Liver (tissue), 9 donors: ENCODE results near the gene ANKRD13B. TPM values are rescaled to one million over a fixed set of nuclear protein-coding genes. Genes with fewer than 3 reads are reported as not detected.

Experiments used
- DNase-seq: peaks from one replicate; pipeline ENCODE4 v3.0.0-alpha.2; 2017; ENCODE audit warnings: low spot score
- H3K27ac ChIP-seq, 2 donors: one replicate each; pipeline ENCODE4 v1.7.0; 2013; ENCODE audit warnings: inconsistent platforms in 2 of 2, low read length in 2 of 2, control low read depth in 1 of 2, low read depth in 1 of 2, mild to moderate bottlenecking in 1 of 2
- H3K27me3 ChIP-seq, 4 donors: one replicate each; pipeline versions ENCODE4 v1.6.1 to v1.7.0; 2013; ENCODE audit warnings: low read length in 3 of 4, inconsistent platforms in 1 of 4, mild to moderate bottlenecking in 1 of 4, moderate library complexity in 1 of 4; ENCODE audit not compliant: control insufficient read depth in 4 of 4, insufficient read depth in 4 of 4
- H3K36me3 ChIP-seq, 4 donors: one replicate each; pipeline versions ENCODE4 v1.6.1 to v1.7.0; 2013; ENCODE audit warnings: low read length in 3 of 4, mild to moderate bottlenecking in 3 of 4, low read depth in 1 of 4, moderate library complexity in 1 of 4; ENCODE audit not compliant: control insufficient read depth in 4 of 4, insufficient read depth in 3 of 4
- H3K4me1 ChIP-seq, 4 donors: one replicate each; pipeline versions ENCODE4 v1.6.1 to v1.7.0; 2013; ENCODE audit warnings: low read length in 3 of 4, mild to moderate bottlenecking in 3 of 4, moderate library complexity in 1 of 4; ENCODE audit not compliant: control insufficient read depth in 4 of 4, insufficient read depth in 4 of 4
- H3K4me3 ChIP-seq, 3 donors: one replicate each; pipeline versions ENCODE4 v1.6.1 to v1.7.0; 2013; ENCODE audit warnings: low read length in 3 of 3, control low read depth in 1 of 3, low read depth in 1 of 3, mild to moderate bottlenecking in 1 of 3
- H3K9ac ChIP-seq, 2 donors: one replicate each; pipeline ENCODE4 v1.7.0; 2013; ENCODE audit warnings: low read length in 2 of 2, mild to moderate bottlenecking in 2 of 2, moderate library complexity in 2 of 2, control low read depth in 1 of 2, low read depth in 1 of 2
- H3K9me3 ChIP-seq, 4 donors: one replicate each; pipeline versions ENCODE4 v1.6.1 to v1.7.0; 2013; ENCODE audit warnings: low read length in 3 of 4; ENCODE audit not compliant: control insufficient read depth in 4 of 4
- ATF3 ChIP-seq: IDR thresholded peaks from 2 replicates; pipeline ENCODE4 v1.6.1; 2016; ENCODE audit warnings: antibody characterized with exemption
- CTCF ChIP-seq: fragments of 150-350 bp; IDR thresholded peaks from 2 replicates; pipeline ENCODE4 v1.5.1; 2017; ENCODE audit warnings: improper control_type of control experiment, low read depth, low read length; ENCODE audit not compliant: missing input control
- EGR1 ChIP-seq, 2 donors: IDR thresholded peaks; 2 replicates each; pipeline ENCODE4 v1.6.1; 2016 to 2018; ENCODE audit warnings: antibody characterized with exemption in 2 of 2, low read depth in 2 of 2
- FOXA1 ChIP-seq: IDR thresholded peaks from 2 replicates; pipeline ENCODE4 v1.6.1; 2016; ENCODE audit warnings: antibody characterized with exemption
- FOXA2 ChIP-seq: IDR thresholded peaks from 2 replicates; pipeline ENCODE4 v1.6.1; 2016; ENCODE audit warnings: antibody characterized with exemption
- GABPA ChIP-seq, 2 donors: IDR thresholded peaks in 1 of 2; conservative IDR thresholded peaks in 1 of 2; 2 replicates each; pipeline ENCODE4 v1.6.1; 2016; ENCODE audit warnings: antibody characterized with exemption in 2 of 2, mild to moderate bottlenecking in 1 of 2, moderate library complexity in 1 of 2
- HNF4A ChIP-seq, 2 donors: conservative IDR thresholded peaks; 2 replicates each; pipeline ENCODE4 v1.6.1; 2016; ENCODE audit warnings: antibody characterized with exemption in 2 of 2, mild to moderate bottlenecking in 2 of 2
- HNF4G ChIP-seq: IDR thresholded peaks from 2 replicates; pipeline ENCODE4 v1.6.1; 2016; ENCODE audit warnings: antibody characterized with exemption
- JUND ChIP-seq, 2 donors: IDR thresholded peaks; 2 replicates each; pipeline ENCODE4 v1.6.1; 2016; ENCODE audit warnings: antibody characterized with exemption in 2 of 2
- MAX ChIP-seq: IDR thresholded peaks from 2 replicates; pipeline ENCODE4 v1.6.1; 2016; ENCODE audit warnings: antibody characterized with exemption
- NR2F2 ChIP-seq: IDR thresholded peaks from 2 replicates; pipeline ENCODE4 v1.6.1; 2016; ENCODE audit warnings: antibody characterized with exemption
- RAD21 ChIP-seq, 2 donors: IDR thresholded peaks; 2 replicates each; pipeline ENCODE4 v1.6.1; 2016; ENCODE audit warnings: antibody characterized with exemption in 2 of 2, mild to moderate bottlenecking in 2 of 2
- REST ChIP-seq: IDR thresholded peaks from 2 replicates; pipeline ENCODE4 v1.6.1; 2016; ENCODE audit warnings: antibody characterized with exemption, mild to moderate bottlenecking
- RXRA ChIP-seq, 2 donors: IDR thresholded peaks; 2 replicates each; pipeline ENCODE4 v1.6.1; 2017 to 2018; ENCODE audit warnings: antibody characterized with exemption in 2 of 2, mild to moderate bottlenecking in 1 of 2
- SP1 ChIP-seq: IDR thresholded peaks from 2 replicates; pipeline ENCODE4 v1.6.1; 2018; ENCODE audit warnings: antibody characterized with exemption, mild to moderate bottlenecking
- TAF1 ChIP-seq: conservative IDR thresholded peaks from 2 replicates; pipeline ENCODE4 v1.6.1; 2016; ENCODE audit warnings: antibody characterized with exemption, mild to moderate bottlenecking
- YY1 ChIP-seq: IDR thresholded peaks from 2 replicates; pipeline ENCODE4 v1.6.1; 2016; ENCODE audit warnings: antibody characterized with exemption, mild to moderate bottlenecking
- ZBTB33 ChIP-seq: IDR thresholded peaks from 2 replicates; pipeline ENCODE4 v1.6.1; 2016; ENCODE audit warnings: antibody characterized with exemption
- WGBS: extraction: QIAGEN DNeasy Blood & Tissue Kit; methylation state at CpG from one replicate; pipeline ENCODE4 v1.1.7; 2013; 5-methylcytosine and 5-hydroxymethylcytosine counted together
- polyA plus RNA-seq, 2 donors: library from polyadenylated mRNA; stranded (reverse) in 1 of 2; unstranded in 1 of 2; fragments of 200-250 nt in 1 of 2; fragments of >200 nt in 1 of 2; fragmentation: Nextera tagmentation in 1 of 2; extraction: Ambion mirVana in 1 of 2; gene quantifications; one replicate each; pipeline versions ENCODE4 v1.2.1 to v1.2.3, GENCODE V29; 2013 to 2015
- total RNA-seq, 2 donors: library from RNA; depleted of rRNA; stranded (reverse); fragments of >200 nt; gene quantifications; one replicate each; pipeline ENCODE4 v1.2.3, GENCODE V29; 2014
- donor health status: healthy.
- donor health status: healthy.
- donor health status: healthy.
- donor health status: healthy.
- donor health status: healthy.

ANKRD13B gene
- total and polyA plus RNA-seq, 4 donors: 0.06 to 1.6 (median 0.51) TPM

GRCh38 chr17:29582254-29582765, 10.6 kb upstream of the ANKRD13B start:
- no peaks in the 10 kb centered on the region for H3K27me3 ChIP-seq
- 95% methylated on average over 10 of the region's 10 CpGs for WGBS
- no peak for DNase-seq
- H3K4me1 ChIP-seq: peaks cover 0 to 5% (median 1%) of the 10 kb centered on the region in 4 donors
- no peak overlapping the region for H3K4me3 ChIP-seq
- no peaks in the 10 kb centered on the region for H3K9me3 ChIP-seq
- H3K36me3 ChIP-seq: peaks cover 0 to 11% (median 3%) of the 10 kb centered on the region in 4 donors
- TF ChIP-seq TAF1 (no peak), ATF3 (no peak), EGR1 (IDR thresholded peaks at IDR 0.05; ENCODE audit: low read depth in 2 of 2) (no peak), YY1 (no peak), FOXA2 (no peak), RAD21 (IDR thresholded peaks at IDR 0.05) (no peak), HNF4G (no peak), GABPA (IDR thresholded peaks at IDR 0.05 in 1 of 2, conservative IDR thresholded peaks at IDR 0.05 in 1 of 2) (no peak), HNF4A (conservative IDR thresholded peaks at IDR 0.05) (no peak), ZBTB33 (no peak), JUND (IDR thresholded peaks at IDR 0.05) (no peak), FOXA1 (no peak), MAX (no peak), SP1 (no peak), NR2F2 (no peak), RXRA (IDR thresholded peaks at IDR 0.05) (no peak), CTCF (no peak), REST (no peak)
- H3K27ac ChIP-seq: no peak overlapping the region
- H3K9ac ChIP-seq: no peak overlapping the region
